A549 (cell line): Measurements from ENCODE around the gene AGBL2.

Experiments used
- POLR2A ChIP-seq: IDR thresholded peaks from 2 replicates; pipeline ENCODE4 v1.6.1; 2012; ENCODE audit warnings: mild to moderate bottlenecking, low read length
- TF ChIP-seq, protein P1 (sequence below): fragments of >200 bp; sonication (Bioruptor Twin); formaldehyde crosslinking; IDR thresholded peaks from 3 replicates; pipeline ENCODE4 v1.5.1; 2016

DNA sequence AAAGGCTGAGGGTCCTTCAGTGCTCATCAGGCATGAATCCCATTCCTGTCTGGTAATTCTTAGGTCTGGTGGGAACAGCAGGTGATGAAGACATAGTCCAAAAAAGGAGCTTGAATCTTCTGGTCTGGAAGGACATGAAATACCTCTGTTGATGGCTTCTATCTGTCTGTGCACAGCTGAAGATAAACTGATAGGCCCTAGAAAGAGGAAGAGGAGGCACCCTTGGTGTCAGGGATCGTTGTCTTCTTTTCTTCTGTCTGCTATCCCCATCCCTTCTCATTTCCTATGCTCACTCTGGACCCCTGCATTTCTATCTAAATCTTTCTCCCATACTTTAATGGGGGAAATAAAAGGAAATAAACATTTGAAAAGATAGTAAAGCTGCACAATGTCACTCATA is 9.4 kb downstream of the AGBL2 start:
- TF ChIP-seq, protein P1, sequence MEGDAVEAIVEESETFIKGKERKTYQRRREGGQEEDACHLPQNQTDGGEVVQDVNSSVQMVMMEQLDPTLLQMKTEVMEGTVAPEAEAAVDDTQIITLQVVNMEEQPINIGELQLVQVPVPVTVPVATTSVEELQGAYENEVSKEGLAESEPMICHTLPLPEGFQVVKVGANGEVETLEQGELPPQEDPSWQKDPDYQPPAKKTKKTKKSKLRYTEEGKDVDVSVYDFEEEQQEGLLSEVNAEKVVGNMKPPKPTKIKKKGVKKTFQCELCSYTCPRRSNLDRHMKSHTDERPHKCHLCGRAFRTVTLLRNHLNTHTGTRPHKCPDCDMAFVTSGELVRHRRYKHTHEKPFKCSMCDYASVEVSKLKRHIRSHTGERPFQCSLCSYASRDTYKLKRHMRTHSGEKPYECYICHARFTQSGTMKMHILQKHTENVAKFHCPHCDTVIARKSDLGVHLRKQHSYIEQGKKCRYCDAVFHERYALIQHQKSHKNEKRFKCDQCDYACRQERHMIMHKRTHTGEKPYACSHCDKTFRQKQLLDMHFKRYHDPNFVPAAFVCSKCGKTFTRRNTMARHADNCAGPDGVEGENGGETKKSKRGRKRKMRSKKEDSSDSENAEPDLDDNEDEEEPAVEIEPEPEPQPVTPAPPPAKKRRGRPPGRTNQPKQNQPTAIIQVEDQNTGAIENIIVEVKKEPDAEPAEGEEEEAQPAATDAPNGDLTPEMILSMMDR, result no peak
- TF ChIP-seq POLR2A, result no peak
